KMS-11 (cell line): ENCODE measurements around the gene PRRT2.

ENCODE experiments used
- H2AFZ ChIP-seq: fragments of 200-600 bp; sonication (generic); 2 replicates; pipeline ENCODE4 v1.6.1; 2016; ENCODE audit warnings: antibody characterized with exemption, mixed run types, low read depth
- H3K27ac ChIP-seq: fragments of 200-600 bp; sonication (generic); 2 replicates; pipeline ENCODE4 v1.6.1; 2016; ENCODE audit warnings: mild to moderate bottlenecking, mixed run types
- H3K27me3 ChIP-seq: fragments of 200-600 bp; sonication (generic); 2 replicates; pipeline ENCODE4 v1.6.1; 2017; ENCODE audit warnings: mild to moderate bottlenecking, low read depth, mixed run types, moderate library complexity; ENCODE audit not compliant: insufficient read depth
- H3K36me3 ChIP-seq: fragments of 200-600 bp; sonication (generic); 2 replicates; pipeline ENCODE4 v1.6.1; 2017; ENCODE audit warnings: mild to moderate bottlenecking, mixed run types; ENCODE audit not compliant: insufficient read depth
- H3K4me1 ChIP-seq: fragments of 200-600 bp; sonication (generic); 2 replicates; pipeline ENCODE4 v1.6.1; 2016; ENCODE audit warnings: mild to moderate bottlenecking, low read depth, mixed run types; ENCODE audit not compliant: poor library complexity, severe bottlenecking
- H3K4me2 ChIP-seq: fragments of 200-600 bp; sonication (generic); 2 replicates; pipeline ENCODE4 v1.7.0; 2016; ENCODE audit warnings: mild to moderate bottlenecking, mixed run types
- H3K4me3 ChIP-seq: fragments of 200-600 bp; sonication (generic); IDR thresholded peaks from 2 replicates; pipeline ENCODE4 v1.6.1; 2017; ENCODE audit warnings: low read depth, low read length, mixed read lengths; ENCODE audit not compliant: insufficient read depth
- H3K79me2 ChIP-seq: fragments of 200-600 bp; sonication (generic); 2 replicates; pipeline ENCODE4 v1.6.1; 2016; ENCODE audit warnings: low read depth, mixed run types; ENCODE audit not compliant: insufficient read depth
- H3K9ac ChIP-seq: fragments of 200-600 bp; sonication (generic); 2 replicates; pipeline ENCODE4 v1.6.1; 2016; ENCODE audit warnings: mild to moderate bottlenecking, mixed run types
- H4K20me1 ChIP-seq: fragments of 200-600 bp; sonication (generic); 2 replicates; pipeline ENCODE4 v1.6.1; 2016; ENCODE audit warnings: mild to moderate bottlenecking, mixed run types; ENCODE audit not compliant: insufficient read depth
- TF ChIP-seq, protein P1 (sequence below): fragments of 200-600 bp; sonication (generic); conservative IDR thresholded peaks from 2 replicates; pipeline ENCODE4 v1.6.1; 2017; ENCODE audit warnings: low read depth, mild to moderate bottlenecking, antibody characterized with exemption, low read length, moderate library complexity, mixed read lengths

PRRT2 gene

DNA sequence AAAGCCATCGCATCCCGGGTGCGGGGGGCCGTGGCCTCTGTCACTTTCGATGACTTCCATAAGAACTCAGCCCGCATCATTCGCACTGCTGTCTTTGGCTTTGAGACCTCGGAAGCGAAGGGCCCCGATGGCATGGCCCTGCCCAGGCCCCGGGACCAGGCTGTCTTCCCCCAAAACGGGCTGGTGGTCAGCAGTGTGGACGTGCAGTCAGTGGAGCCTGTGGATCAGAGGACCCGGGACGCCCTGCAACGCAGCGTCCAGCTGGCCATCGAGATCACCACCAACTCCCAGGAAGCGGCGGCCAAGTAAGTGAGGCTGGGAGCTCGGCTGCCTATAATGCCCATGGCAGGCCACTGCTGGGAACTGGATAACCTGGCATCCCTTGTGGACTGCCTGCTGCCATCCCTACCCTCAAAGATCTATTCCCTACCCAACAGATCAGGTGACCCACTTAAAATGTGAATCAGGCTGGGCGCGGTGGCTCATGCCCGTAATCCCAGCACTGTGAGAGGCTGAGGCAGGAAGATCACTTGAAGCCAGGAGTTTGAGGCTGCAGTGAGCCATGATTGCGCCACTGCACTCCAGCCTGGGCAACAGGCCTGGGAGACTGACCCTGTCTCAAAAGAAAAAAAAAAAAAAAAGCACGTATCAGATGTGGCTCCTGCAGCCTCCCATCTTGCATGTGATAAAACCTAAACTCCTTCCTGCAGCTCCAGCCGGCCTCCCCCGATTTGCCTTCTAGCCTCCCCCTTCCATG lies 32.8 kb downstream of the PRRT2 start:
- Histone ChIP-seq H3K27me3 (no peaks in the 10 kb centered on the region), H2AFZ (no peak overlapping the region), H3K79me2 (no peaks in the 10 kb centered on the region), H3K9ac (no peak overlapping the region), H4K20me1 (no peaks in the 10 kb centered on the region), H3K36me3 (no peaks in the 10 kb centered on the region), H3K4me2 (no peak overlapping the region), H3K4me3 (no peak overlapping the region), H3K27ac (no peak overlapping the region), H3K4me1 (no peaks in the 10 kb centered on the region)
- TF ChIP-seq, protein P1, sequence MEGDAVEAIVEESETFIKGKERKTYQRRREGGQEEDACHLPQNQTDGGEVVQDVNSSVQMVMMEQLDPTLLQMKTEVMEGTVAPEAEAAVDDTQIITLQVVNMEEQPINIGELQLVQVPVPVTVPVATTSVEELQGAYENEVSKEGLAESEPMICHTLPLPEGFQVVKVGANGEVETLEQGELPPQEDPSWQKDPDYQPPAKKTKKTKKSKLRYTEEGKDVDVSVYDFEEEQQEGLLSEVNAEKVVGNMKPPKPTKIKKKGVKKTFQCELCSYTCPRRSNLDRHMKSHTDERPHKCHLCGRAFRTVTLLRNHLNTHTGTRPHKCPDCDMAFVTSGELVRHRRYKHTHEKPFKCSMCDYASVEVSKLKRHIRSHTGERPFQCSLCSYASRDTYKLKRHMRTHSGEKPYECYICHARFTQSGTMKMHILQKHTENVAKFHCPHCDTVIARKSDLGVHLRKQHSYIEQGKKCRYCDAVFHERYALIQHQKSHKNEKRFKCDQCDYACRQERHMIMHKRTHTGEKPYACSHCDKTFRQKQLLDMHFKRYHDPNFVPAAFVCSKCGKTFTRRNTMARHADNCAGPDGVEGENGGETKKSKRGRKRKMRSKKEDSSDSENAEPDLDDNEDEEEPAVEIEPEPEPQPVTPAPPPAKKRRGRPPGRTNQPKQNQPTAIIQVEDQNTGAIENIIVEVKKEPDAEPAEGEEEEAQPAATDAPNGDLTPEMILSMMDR = no peak

DNA sequence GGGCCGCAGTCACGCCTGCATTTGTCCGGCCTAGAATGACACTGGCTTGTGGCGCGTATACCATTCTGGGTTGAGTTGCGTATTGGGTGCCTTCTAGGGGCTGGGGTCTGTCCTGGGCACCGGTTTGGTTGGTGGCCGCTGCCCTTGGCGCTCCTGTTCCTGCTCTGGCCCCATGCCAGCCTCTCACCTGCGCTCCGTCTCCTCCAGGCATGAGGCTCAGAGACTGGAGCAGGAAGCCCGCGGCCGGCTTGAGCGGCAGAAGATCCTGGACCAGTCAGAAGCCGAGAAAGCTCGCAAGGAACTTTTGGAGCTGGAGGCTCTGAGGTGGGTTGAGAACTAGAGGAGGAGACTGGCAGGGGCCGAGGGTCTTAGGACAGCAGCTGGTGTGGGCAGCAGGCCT lies 33.7 kb downstream of the PRRT2 start:
- Histone ChIP-seq H2AFZ (no peak overlapping the region), H4K20me1 (no peaks in the 10 kb centered on the region), H3K27me3 (no peaks in the 10 kb centered on the region), H3K4me2 (no peak overlapping the region), H3K79me2 (no peaks in the 10 kb centered on the region), H3K4me1 (no peaks in the 10 kb centered on the region), H3K36me3 (no peaks in the 10 kb centered on the region), H3K27ac (no peak overlapping the region), H3K4me3 (no peak overlapping the region), H3K9ac (no peak overlapping the region)
- TF ChIP-seq, protein P1 = no peak

DNA sequence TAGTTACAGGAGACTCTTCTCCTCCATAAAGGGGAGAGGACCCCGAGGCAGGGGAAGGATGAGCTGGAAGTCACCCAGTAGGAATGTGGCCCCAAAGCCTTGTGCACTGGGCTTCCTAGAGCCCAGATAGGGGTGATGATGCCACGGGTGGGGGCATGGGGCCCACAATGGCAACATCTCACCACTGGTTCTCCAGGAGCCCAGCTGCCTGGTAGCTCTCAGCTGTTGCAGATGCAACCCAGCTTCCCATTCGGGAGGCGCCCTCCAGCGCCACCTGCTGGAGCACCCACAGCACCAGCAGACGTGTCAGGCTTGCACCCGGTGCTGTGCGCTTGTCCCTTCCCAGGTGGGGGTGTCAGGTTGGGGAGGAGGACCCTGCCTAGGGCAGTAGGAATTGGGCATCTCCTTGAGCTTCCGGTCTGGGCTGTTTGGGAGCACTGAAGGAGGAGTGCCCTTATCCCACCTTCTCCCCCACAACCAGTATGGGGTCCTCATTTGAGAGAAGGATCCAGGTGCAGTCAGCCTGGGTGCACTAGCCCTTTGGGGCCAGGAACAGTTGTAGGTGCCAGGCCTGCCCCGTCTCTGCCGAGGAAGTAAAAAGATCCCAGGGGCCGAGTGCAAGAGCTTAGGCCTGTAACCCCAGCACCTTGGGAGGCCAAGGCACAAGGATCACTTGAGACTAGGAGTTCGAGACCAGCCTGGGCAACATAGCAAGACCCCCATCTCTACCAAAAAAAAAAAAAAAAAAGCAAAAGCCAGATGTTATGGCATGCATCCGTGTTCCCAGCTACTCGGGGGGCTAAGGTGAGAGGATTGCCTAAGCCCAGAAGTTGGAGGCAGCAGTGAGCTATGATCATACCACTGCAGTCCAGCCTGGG lies 36.7 kb downstream of the PRRT2 start:
- H3K79me2 ChIP-seq = no peaks in the 10 kb centered on the region
- no peak overlapping the region for H3K9ac ChIP-seq
- no peak overlapping the region for H3K27ac ChIP-seq
- no peaks in the 10 kb centered on the region for H4K20me1 ChIP-seq
- TF ChIP-seq, protein P1 = peak; percentile 85
- no peak overlapping the region for H3K4me2 ChIP-seq
- no peaks in the 10 kb centered on the region for H3K36me3 ChIP-seq
- H2AFZ ChIP-seq = no peak overlapping the region
- H3K4me1 ChIP-seq = no peaks in the 10 kb centered on the region
- H3K4me3 ChIP-seq = no peak overlapping the region
- no peaks in the 10 kb centered on the region for H3K27me3 ChIP-seq

DNA sequence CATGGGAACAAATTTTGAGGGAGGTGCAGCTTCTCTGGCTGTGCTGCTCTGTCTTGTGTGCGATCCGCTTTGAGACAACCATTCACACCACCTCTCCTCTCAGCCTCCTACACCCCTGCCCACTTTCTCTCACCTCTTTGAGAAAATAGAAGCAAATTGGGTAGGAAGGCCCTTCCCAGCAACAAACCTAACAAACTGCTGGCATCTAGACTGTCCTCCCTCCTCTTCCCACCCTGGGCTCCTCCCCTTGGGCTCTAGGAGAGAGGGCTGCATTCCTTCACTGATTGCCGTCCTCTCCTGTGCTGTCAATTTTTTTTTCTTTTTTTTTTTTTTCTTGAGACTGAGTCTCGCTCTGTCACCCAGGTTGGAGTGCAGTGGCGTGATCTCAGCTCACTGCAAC lies 37.5 kb downstream of the PRRT2 start:
- Histone ChIP-seq H3K4me3 (no peak overlapping the region), H3K79me2 (no peaks in the 10 kb centered on the region), H3K27me3 (no peaks in the 10 kb centered on the region), H3K27ac (no peak overlapping the region), H3K4me1 (no peaks in the 10 kb centered on the region), H4K20me1 (no peaks in the 10 kb centered on the region), H2AFZ (no peak overlapping the region), H3K4me2 (no peak overlapping the region), H3K36me3 (no peaks in the 10 kb centered on the region), H3K9ac (no peak overlapping the region)
- TF ChIP-seq, protein P1 = no peak
